Measurements from ENCODE around the gene DARS2.
"Not testable (repeated sequence)": the region's sequence is repeated elsewhere in the genome, so short reads cannot be mapped to it uniquely, and the experiment has no call there.

Gene DARS2

GRCh38 chr1:173824315-173825081 is at the start of gene DARS2, which contains the start of gene CENPL:
DARS2 (plus strand) TSS chr1:173824673; CDS start chr1:173825230, 557 bp downstream.
CENPL (minus strand) TSS chr1:173824883; CDS start chr1:173811299, 13,584 bp downstream.
- DNase-seq (ENCODE audit: low spot score), result peak; percentile 98

- no peak for DNase-seq (ENCODE audit: low spot score)
Measured at GRCh38 chr1:173775578-173776226, 48.8 kb upstream of the DARS2 start.

- DNase-seq (ENCODE audit: low spot score), result no peak
Measured at GRCh38 chr1:173779936-173780335, 44.5 kb upstream of the DARS2 start.

GRCh38 chr1:173784997-173785396 is 39.5 kb upstream of the DARS2 start:
- DNase-seq (ENCODE audit: low spot score), result no peak

GRCh38 chr1:173789841-173790240 is 34.6 kb upstream of the DARS2 start:
- no peak for DNase-seq (ENCODE audit: low spot score)

- no peak for DNase-seq (ENCODE audit: low spot score)
Measured at GRCh38 chr1:173798078-173798477, 26.4 kb upstream of the DARS2 start.

- DNase-seq (ENCODE audit: low spot score), result not testable (repeated sequence)
Measured at GRCh38 chr1:173799995-173800394, 24.5 kb upstream of the DARS2 start.

GRCh38 chr1:173802961-173803360 is 21.5 kb upstream of the DARS2 start:
- no peak for DNase-seq (ENCODE audit: low spot score)

GRCh38 chr1:173813654-173814053 is 10.8 kb upstream of the DARS2 start:
- DNase-seq (ENCODE audit: low spot score), result not testable (repeated sequence)

- DNase-seq (ENCODE audit: low spot score), result no peak
Measured at GRCh38 chr1:173818459-173818858, 6.0 kb upstream of the DARS2 start.

- no peak for DNase-seq (ENCODE audit: low spot score)
Measured at GRCh38 chr1:173821680-173822079, 2.8 kb upstream of the DARS2 start.

GRCh38 chr1:173823781-173824314 is 625 bp upstream of the DARS2 start:
- DNase-seq (ENCODE audit: low spot score), result no peak

GRCh38 chr1:173827611-173828010 is 3.1 kb downstream of the DARS2 start:
- no peak for DNase-seq (ENCODE audit: low spot score)

- no peak for DNase-seq (ENCODE audit: low spot score)
Measured at GRCh38 chr1:173832748-173833147, 8.3 kb downstream of the DARS2 start.

- no peak for DNase-seq (ENCODE audit: low spot score)
Measured at GRCh38 chr1:173852105-173852504, 27.6 kb downstream of the DARS2 start.

GRCh38 chr1:173853074-173853473 is 28.6 kb downstream of the DARS2 start:
- DNase-seq (ENCODE audit: low spot score), result no peak

GRCh38 chr1:173856014-173856413 is 31.5 kb downstream of the DARS2 start:
- no peak for DNase-seq (ENCODE audit: low spot score)

- DNase-seq (ENCODE audit: low spot score), result no peak
Measured at GRCh38 chr1:173856903-173857302, 32.4 kb downstream of the DARS2 start.

GRCh38 chr1:173857363-173857917 is 33.0 kb downstream of the DARS2 start:
- no peak for DNase-seq (ENCODE audit: low spot score)

- not testable (repeated sequence) for DNase-seq (ENCODE audit: low spot score)
Measured at GRCh38 chr1:173859547-173859946, 35.1 kb downstream of the DARS2 start.

- no peak for DNase-seq (ENCODE audit: low spot score)
Measured at GRCh38 chr1:173860065-173860464, 35.6 kb downstream of the DARS2 start.

GRCh38 chr1:173861731-173862145 is 37.3 kb downstream of the DARS2 start:
- DNase-seq (ENCODE audit: low spot score), result peak; percentile 7
